HEK293 (cell line): ENCODE data around the gene ELL3.
"Not testable (repeated sequence)": the region's sequence is repeated elsewhere in the genome, so short reads cannot be mapped to it uniquely, and the experiment has no call there.

Source experiments
- CTCF ChIA-PET: fragments of 350-600 bp; formaldehyde crosslinking; extraction: SDS; loops from one replicate; lab custom pipeline; 2021; ENCODE audit warnings: antibody characterized with exemption; lab: Yijun Ruan, JAX
- POLR2A ChIA-PET: fragments of 300-600 bp; formaldehyde crosslinking; extraction: SDS; loops from one replicate; lab custom pipeline; 2020; ENCODE audit warnings: antibody characterized with exemption, inconsistent platforms; lab: Yijun Ruan, JAX
- H3K27ac ChIP-seq: fragments of 200-500 bp; sonication (Bioruptor generic); 2 replicates; pipeline ENCODE4 v1.5.1; 2014; ENCODE audit warnings: low read depth, low read length, control low read depth, inconsistent platforms; ENCODE audit errors: extremely low read depth
- H3K36me3 ChIP-seq, 2 experiments: fragments of 200-500 bp in 1 of 2; sonication (Bioruptor generic) in 1 of 2; 1 replicate in 1 of 2; 2 replicates in 1 of 2; pipeline ENCODE4 v1.5.1; 2014 to 2017; ENCODE audit warnings: inconsistent platforms in 2 of 2, low read length in 2 of 2; ENCODE audit not compliant: control insufficient read depth in 2 of 2, insufficient read depth in 1 of 2
- H3K4me1 ChIP-seq: fragments of 200-500 bp; sonication (Bioruptor generic); 2 replicates; pipeline ENCODE4 v1.5.1; 2014; ENCODE audit warnings: mild to moderate bottlenecking, low read length, inconsistent platforms; ENCODE audit not compliant: control insufficient read depth, insufficient read depth
- H3K4me3 ChIP-seq: 2 replicates; pipeline ENCODE4 v1.5.1; 2011; ENCODE audit warnings: low read depth, mild to moderate bottlenecking, control low read depth, low read length, moderate library complexity
- H3K9me3 ChIP-seq: fragments of 200-500 bp; sonication (Bioruptor generic); 2 replicates; pipeline ENCODE4 v1.5.1; 2014; ENCODE audit warnings: low read depth, low read length, inconsistent platforms; ENCODE audit not compliant: control insufficient read depth, insufficient read depth
- BCL11B ChIP-seq: fragments of 450-650 bp; formaldehyde crosslinking; IDR thresholded peaks from 2 replicates; pipeline ENCODE4 v1.5.1; 2016; ENCODE audit warnings: low read depth, missing biosample characterization, missing genetic modification characterization
- GLIS1 ChIP-seq: fragments of 450-650 bp; formaldehyde crosslinking; IDR thresholded peaks from 2 replicates; pipeline ENCODE4 v1.5.1; 2016; ENCODE audit warnings: missing biosample characterization, missing genetic modification characterization
- GLIS2 ChIP-seq: fragments of 450-650 bp; formaldehyde crosslinking; IDR thresholded peaks from 2 replicates; pipeline ENCODE4 v1.5.1; 2016; ENCODE audit warnings: missing biosample characterization, missing genetic modification characterization
- KLF9 ChIP-seq: fragments of 450-650 bp; formaldehyde crosslinking; IDR thresholded peaks from 2 replicates; pipeline ENCODE4 v1.5.1; 2016; ENCODE audit warnings: missing biosample characterization, missing genetic modification characterization, low read depth
- SP3 ChIP-seq: fragments of 450-650 bp; formaldehyde crosslinking; IDR thresholded peaks from 2 replicates; pipeline ENCODE4 v1.5.1; 2016; ENCODE audit warnings: missing biosample characterization, missing genetic modification characterization
- ZBTB20 ChIP-seq: fragments of 450-650 bp; formaldehyde crosslinking; IDR thresholded peaks from 2 replicates; pipeline ENCODE4 v1.5.1; 2016; ENCODE audit warnings: missing biosample characterization, missing genetic modification characterization
- ZBTB8A ChIP-seq: fragments of 450-650 bp; formaldehyde crosslinking; IDR thresholded peaks from 2 replicates; pipeline ENCODE4 v1.5.1; 2016; ENCODE audit warnings: missing biosample characterization, missing genetic modification characterization
- ZFHX2 ChIP-seq: fragments of 450-650 bp; formaldehyde crosslinking; conservative IDR thresholded peaks from 2 replicates; pipeline ENCODE4 v1.5.1; 2016; ENCODE audit warnings: missing biosample characterization, missing genetic modification characterization
- ZFP37 ChIP-seq: fragments of 450-650 bp; formaldehyde crosslinking; IDR thresholded peaks from 2 replicates; pipeline ENCODE4 v1.5.1; 2016; ENCODE audit warnings: missing biosample characterization, missing genetic modification characterization
- ZFP69B ChIP-seq: fragments of 450-650 bp; formaldehyde crosslinking; IDR thresholded peaks from 2 replicates; pipeline ENCODE4 v1.5.1; 2016; ENCODE audit warnings: missing biosample characterization, missing genetic modification characterization
- ZIC2 ChIP-seq: fragments of 450-650 bp; formaldehyde crosslinking; IDR thresholded peaks from 2 replicates; pipeline ENCODE4 v1.5.1; 2016; ENCODE audit warnings: missing biosample characterization, missing genetic modification characterization
- ZNF341 ChIP-seq: fragments of 450-650 bp; formaldehyde crosslinking; IDR thresholded peaks from 2 replicates; pipeline ENCODE4; 2016; ENCODE audit warnings: low read depth, missing biosample characterization, missing genetic modification characterization
- ZNF501 ChIP-seq: fragments of 450-650 bp; formaldehyde crosslinking; IDR thresholded peaks from 2 replicates; pipeline ENCODE4 v1.5.1; 2016; ENCODE audit warnings: missing biosample characterization, missing genetic modification characterization
- ZNF76 ChIP-seq: fragments of 450-650 bp; formaldehyde crosslinking; IDR thresholded peaks from 2 replicates; pipeline ENCODE4; 2016; ENCODE audit warnings: low read depth, missing biosample characterization, missing genetic modification characterization, borderline replicate concordance
- TF ChIP-seq, protein P1 (sequence below): fragments of 450-650 bp; formaldehyde crosslinking; IDR thresholded peaks from 2 replicates; pipeline ENCODE4 v1.5.1; 2016; ENCODE audit warnings: missing biosample characterization, missing genetic modification characterization
- TF ChIP-seq, protein P2 (sequence below): fragments of 450-650 bp; formaldehyde crosslinking; IDR thresholded peaks from 2 replicates; pipeline ENCODE4 v1.5.1; 2016; ENCODE audit warnings: missing biosample characterization, missing genetic modification characterization
- TF ChIP-seq, protein P3 (sequence below): fragments of 450-650 bp; formaldehyde crosslinking; IDR thresholded peaks from 2 replicates; pipeline ENCODE4 v1.5.1; 2016; ENCODE audit warnings: missing biosample characterization, missing genetic modification characterization

Gene ELL3

DNA sequence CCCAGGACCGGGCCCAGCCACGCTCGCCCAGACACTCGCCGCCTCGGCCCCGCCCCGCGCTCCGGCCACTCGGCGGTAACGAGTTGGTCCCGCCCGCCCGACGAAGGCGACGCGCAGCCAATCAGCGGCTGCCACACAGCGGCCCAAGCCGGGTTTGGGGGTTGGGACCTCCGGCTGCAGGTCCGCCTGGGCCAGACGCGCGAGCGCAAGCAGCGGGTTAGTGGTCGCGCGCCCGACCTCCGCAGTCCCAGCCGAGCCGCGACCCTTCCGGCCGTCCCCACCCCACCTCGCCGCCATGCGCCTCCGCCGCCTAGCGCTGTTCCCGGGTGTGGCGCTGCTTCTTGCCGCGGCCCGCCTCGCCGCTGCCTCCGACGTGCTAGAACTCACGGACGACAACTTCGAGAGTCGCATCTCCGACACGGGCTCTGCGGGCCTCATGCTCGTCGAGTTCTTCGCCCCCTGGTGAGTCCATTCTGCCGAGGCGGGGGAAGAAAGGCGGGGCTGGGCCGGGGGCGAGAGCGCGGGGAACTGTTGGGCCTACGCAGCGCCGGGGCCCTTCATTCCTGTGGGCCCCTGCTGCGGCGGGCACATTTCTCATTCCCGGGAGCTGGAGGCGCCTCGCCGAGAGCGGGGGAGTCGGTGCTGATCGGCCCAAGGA is 30.4 kb downstream of the ELL3 start, which contains the start of gene PDIA3 (continued):
- 0 out of 2 replicates have a peak, but pooled peaks have one; percentile 36 for TF ChIP-seq ZFP37 (tag by site-specific recombination)
- TF ChIP-seq ZIC2 (tag by site-specific recombination), result peak; percentile 57
- TF ChIP-seq, protein P1, sequence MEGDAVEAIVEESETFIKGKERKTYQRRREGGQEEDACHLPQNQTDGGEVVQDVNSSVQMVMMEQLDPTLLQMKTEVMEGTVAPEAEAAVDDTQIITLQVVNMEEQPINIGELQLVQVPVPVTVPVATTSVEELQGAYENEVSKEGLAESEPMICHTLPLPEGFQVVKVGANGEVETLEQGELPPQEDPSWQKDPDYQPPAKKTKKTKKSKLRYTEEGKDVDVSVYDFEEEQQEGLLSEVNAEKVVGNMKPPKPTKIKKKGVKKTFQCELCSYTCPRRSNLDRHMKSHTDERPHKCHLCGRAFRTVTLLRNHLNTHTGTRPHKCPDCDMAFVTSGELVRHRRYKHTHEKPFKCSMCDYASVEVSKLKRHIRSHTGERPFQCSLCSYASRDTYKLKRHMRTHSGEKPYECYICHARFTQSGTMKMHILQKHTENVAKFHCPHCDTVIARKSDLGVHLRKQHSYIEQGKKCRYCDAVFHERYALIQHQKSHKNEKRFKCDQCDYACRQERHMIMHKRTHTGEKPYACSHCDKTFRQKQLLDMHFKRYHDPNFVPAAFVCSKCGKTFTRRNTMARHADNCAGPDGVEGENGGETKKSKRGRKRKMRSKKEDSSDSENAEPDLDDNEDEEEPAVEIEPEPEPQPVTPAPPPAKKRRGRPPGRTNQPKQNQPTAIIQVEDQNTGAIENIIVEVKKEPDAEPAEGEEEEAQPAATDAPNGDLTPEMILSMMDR (tag by site-specific recombination), result peak; percentile 38; the same call in 1 of the 2 replicates
- peak; percentile 27; the same call in 1 of the 2 replicates for TF ChIP-seq ZBTB8A
- peak; percentile 61 for TF ChIP-seq ZNF501 (tag by site-specific recombination)
- TF ChIP-seq ZNF341 (tag by site-specific recombination), result peak; percentile 39; the same call in 1 of the 2 replicates
- TF ChIP-seq GLIS2 (tag by site-specific recombination), result peak; percentile 70
- TF ChIP-seq ZFHX2 (tag by site-specific recombination), result peak; percentile 92
- TF ChIP-seq, protein P2, sequence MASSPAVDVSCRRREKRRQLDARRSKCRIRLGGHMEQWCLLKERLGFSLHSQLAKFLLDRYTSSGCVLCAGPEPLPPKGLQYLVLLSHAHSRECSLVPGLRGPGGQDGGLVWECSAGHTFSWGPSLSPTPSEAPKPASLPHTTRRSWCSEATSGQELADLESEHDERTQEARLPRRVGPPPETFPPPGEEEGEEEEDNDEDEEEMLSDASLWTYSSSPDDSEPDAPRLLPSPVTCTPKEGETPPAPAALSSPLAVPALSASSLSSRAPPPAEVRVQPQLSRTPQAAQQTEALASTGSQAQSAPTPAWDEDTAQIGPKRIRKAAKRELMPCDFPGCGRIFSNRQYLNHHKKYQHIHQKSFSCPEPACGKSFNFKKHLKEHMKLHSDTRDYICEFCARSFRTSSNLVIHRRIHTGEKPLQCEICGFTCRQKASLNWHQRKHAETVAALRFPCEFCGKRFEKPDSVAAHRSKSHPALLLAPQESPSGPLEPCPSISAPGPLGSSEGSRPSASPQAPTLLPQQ (tag by site-specific recombination), result peak; percentile 75
- TF ChIP-seq ZBTB20, result peak; percentile 88
- peak; percentile 37; the same call in 1 of the 2 replicates for TF ChIP-seq ZNF76
- TF ChIP-seq ZFP69B (tag by site-specific recombination), result peak; percentile 77
- TF ChIP-seq, protein P3, sequence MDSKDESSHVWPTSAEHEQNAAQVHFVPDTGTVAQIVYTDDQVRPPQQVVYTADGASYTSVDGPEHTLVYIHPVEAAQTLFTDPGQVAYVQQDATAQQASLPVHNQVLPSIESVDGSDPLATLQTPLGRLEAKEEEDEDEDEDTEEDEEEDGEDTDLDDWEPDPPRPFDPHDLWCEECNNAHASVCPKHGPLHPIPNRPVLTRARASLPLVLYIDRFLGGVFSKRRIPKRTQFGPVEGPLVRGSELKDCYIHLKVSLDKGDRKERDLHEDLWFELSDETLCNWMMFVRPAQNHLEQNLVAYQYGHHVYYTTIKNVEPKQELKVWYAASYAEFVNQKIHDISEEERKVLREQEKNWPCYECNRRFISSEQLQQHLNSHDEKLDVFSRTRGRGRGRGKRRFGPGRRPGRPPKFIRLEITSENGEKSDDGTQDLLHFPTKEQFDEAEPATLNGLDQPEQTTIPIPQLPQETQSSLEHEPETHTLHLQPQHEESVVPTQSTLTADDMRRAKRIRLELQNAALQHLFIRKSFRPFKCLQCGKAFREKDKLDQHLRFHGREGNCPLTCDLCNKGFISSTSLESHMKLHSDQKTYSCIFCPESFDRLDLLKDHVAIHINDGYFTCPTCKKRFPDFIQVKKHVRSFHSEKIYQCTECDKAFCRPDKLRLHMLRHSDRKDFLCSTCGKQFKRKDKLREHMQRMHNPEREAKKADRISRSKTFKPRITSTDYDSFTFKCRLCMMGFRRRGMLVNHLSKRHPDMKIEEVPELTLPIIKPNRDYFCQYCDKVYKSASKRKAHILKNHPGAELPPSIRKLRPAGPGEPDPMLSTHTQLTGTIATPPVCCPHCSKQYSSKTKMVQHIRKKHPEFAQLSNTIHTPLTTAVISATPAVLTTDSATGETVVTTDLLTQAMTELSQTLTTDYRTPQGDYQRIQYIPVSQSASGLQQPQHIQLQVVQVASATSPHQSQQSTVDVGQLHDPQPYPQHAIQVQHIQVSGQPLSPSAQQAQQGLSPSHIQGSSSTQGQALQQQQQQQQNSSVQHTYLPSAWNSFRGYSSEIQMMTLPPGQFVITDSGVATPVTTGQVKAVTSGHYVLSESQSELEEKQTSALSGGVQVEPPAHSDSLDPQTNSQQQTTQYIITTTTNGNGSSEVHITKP (tag by site-specific recombination), result peak; percentile 93
- peak; percentile 37; the same call in 1 of the 2 replicates for TF ChIP-seq KLF9
- TF ChIP-seq SP3 (tag by site-specific recombination), result peak; percentile 35; the same call in 1 of the 2 replicates
- peak; percentile 69 for TF ChIP-seq GLIS1 (tag by site-specific recombination)

DNA sequence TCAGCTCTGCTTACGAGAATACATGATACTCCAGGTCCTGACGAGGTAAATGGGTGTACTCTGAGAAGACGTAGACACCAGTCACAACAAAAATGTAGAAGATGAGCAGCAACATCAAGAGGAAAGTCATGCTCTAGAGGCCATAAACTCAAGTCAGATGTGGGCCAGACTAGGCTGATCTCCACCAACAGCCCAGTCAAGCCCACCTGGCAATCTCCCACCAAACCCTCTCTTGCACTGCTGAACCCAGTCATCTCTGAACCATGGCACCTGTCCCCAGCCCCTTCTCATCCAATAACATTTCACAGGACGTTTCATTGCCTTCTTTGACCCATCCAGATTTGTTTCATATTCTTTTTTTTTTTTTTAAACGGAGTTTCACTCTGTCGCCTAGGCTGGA is 41.4 kb downstream of the ELL3 start:
- H3K36me3 ChIP-seq, result no peaks in the 10 kb centered on the region
- H3K4me1 ChIP-seq, result no peaks in the 10 kb centered on the region
- no peak for TF ChIP-seq BCL11B (tag by site-specific recombination)
- no peak overlapping the region for H3K4me3 ChIP-seq
- CTCF ChIA-PET, result no interaction called here
- no peaks in the 10 kb centered on the region for H3K9me3 ChIP-seq
- H3K27ac ChIP-seq, result no peak overlapping the region
- POLR2A ChIA-PET, result interaction anchor here (0.5 kb wide), 1 partner anchor 370 kb away, joined by 4 read pairs; no protein-coding TSS in a partner anchor

DNA sequence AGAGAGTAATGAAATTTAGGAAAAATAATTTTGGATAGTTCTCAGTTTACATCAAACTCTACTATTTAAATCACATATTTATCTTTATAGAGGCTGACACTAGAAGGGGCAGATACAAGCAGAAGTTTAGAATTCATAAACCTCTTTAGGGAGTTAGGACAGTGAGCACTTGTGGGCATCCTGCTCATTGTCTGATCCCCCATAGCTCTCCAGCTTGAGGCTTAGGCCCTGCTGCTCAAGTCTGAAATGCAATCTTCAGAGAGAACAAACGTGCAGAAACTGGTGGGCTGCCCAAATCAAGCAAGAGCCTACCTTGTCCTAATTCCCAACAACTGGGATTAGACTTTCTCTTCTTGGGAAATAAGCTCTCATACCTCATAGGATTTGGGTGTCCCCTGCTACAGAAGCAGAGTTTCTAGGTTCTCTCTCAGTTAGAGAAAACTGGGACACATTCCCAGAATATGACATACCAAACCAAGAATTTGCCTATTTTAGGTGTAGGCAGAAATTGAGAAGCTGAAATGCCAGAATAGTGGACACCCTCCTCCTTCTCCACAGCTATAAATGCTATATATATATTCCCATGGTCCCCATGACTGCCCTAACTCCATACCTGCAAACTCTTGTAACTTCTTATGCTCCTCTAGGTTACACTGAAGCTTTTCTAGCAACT is 48.6 kb downstream of the ELL3 start:
- H3K27ac ChIP-seq, H3K9me3 ChIP-seq, H3K4me3 ChIP-seq, H3K36me3 ChIP-seq, H3K4me1 ChIP-seq, POLR2A ChIA-PET: not testable (repeated sequence)
- CTCF ChIA-PET, result interaction anchor here (1.0 kb wide), 1 partner anchor 32 kb away, joined by 3 read pairs; no protein-coding TSS in a partner anchor

DNA sequence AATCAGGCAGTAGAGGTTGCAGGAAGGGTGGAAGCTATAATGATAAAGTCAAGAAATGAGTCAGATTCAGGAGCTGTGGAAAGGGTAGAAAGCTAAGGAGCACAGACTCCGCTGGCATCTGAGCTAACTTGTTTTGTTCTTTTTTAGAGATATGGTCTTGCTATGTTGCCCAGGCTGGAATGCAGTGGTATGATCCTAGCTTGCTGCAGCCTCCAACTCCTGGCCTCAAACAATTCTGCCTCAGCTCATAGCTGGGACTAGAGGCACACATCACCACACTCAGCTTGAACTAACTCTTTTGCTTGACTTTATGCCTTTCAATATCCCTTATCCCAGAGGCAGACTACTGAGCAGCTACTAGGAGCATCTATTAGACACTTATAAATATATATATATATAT is 50.5 kb downstream of the ELL3 start:
- H3K9me3 ChIP-seq, CTCF ChIA-PET, H3K36me3 ChIP-seq, H3K4me1 ChIP-seq, POLR2A ChIA-PET, H3K27ac ChIP-seq, H3K4me3 ChIP-seq: not testable (repeated sequence)
